GM21367 (cell line): ENCODE measurements around the gene ARHGEF2.

ENCODE experiments used
- ATAC-seq: cut with Tn5 transposase; IDR thresholded peaks from one replicate; pipeline ENCODE4 v1.9.1; 2021; ENCODE audit not compliant: unreplicated experiment

ARHGEF2 gene

GRCh38 chr1:155973723-155974122, 4.6 kb downstream of the ARHGEF2 start:
- ATAC-seq: no peak

GRCh38 chr1:155971910-155972809, 6.2 kb downstream of the ARHGEF2 start:
- ATAC-seq: no peak

DNA sequence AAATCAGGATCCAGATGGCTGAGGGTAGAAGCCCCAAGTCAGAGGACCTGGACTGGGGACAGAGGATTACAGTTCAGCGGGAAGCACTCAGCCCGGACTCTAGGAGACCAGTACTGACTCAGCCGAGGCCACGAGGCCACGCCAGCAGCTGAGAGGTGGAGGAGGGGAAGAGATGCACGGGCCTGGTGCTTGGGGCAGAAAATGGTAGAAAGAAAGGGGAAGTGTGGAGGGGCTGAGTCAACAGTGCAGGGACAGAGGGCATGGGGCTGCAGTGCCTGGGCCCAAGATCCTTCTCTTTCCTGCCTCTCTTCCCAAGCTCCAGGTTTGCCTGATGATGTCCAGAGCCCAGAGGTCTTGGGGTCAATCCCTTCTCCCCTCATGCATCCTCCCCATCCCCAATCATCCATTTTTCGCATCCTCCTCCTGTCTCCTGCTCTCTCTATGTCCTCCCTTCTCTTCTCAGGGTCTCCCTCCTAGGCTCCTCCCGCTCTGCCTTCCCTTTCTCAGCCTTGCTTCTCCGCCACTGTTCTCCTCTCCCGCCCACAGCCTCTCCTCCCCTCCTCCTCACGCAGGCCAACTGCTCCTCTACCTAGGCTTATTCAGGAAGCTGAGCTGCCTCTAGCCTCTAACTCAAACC, 7.7 kb downstream of the ARHGEF2 start:
- ATAC-seq: no peak

- ATAC-seq: no peak
Observed at GRCh38 chr1:155969377-155969791, 9.0 kb downstream of the ARHGEF2 start.

GRCh38 chr1:155968670-155969069, 9.7 kb downstream of the ARHGEF2 start:
- no peak for ATAC-seq

- no peak for ATAC-seq
Observed at GRCh38 chr1:155968051-155968400, 10.3 kb downstream of the ARHGEF2 start.

DNA sequence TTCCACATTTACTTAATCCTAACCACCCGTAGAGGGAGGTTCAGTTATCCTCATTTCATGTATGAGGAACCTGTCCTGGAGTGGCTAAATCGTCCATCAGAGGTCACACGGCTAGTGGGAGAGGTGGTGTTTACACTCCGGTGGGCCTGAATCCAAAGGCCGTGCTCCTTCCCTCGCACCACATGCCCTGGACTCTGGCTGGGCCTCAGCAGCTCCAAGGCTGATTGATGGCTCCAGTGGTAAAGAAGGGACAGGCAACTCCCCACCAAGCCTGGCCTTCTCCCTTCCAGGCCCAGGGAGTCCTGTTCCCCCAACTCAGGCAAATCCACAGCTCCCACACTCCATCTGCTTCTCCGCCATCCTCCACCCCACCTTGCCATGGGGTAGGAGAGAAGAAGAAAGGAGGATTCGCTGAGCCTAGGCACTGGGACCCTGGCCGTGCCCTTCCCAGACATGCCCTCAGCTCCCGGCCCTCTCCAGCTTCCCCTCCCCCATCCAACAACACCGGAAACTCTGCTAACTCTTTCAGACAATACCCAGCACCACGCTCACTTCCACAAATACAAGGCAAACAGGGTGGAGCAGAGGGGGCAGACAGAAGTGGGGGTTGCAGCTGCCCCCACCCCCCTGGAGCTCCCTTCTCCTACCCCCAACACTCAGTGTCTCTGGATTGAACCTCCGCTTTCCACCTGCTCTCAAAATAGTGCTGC, 10.9 kb downstream of the ARHGEF2 start:
- ATAC-seq: no peak

DNA sequence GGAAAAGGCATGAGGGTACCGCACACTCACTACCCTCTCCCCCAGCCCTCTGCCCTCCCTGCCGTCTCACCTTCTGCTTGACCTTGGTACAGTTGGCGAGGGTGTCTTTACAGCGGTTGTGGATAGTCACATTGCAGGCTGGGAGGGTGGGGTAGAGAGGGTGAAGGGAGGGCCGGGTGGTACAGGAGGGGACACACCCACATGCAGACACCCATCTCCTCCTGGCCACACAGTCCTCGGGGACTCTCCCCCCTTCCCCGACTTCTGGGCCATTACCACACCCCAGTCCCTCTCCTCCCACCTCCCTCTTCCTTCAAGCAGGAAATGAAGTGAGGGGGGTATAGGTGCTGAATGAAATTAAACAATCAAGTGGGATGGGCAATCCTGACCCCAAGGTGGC, 11.6 kb downstream of the ARHGEF2 start:
- no peak for ATAC-seq

DNA sequence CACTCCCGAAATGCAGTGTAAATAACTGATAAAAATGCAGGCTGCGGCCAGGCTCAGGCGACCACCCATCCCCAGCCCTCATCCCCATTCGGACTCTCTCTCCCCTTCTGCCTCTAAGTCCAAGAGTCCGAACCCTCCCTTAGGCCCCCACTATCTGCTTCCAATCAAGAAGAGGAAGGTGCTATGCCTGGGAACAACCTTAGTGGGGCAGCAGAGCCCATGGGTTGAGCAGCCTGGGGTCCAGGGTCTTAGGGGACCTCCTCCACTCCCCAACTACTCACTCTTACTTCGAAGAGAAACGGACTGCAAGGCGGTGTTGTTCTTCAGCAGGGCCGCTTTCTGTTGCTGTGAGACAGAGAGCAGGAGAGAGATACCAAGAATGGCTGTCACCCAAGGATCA, 12.2 kb downstream of the ARHGEF2 start:
- ATAC-seq: no peak

- ATAC-seq: no peak
Observed at GRCh38 chr1:155964193-155964592, 14.2 kb downstream of the ARHGEF2 start.

GRCh38 chr1:155962599-155963211, 15.6 kb downstream of the ARHGEF2 start:
- no peak for ATAC-seq

DNA sequence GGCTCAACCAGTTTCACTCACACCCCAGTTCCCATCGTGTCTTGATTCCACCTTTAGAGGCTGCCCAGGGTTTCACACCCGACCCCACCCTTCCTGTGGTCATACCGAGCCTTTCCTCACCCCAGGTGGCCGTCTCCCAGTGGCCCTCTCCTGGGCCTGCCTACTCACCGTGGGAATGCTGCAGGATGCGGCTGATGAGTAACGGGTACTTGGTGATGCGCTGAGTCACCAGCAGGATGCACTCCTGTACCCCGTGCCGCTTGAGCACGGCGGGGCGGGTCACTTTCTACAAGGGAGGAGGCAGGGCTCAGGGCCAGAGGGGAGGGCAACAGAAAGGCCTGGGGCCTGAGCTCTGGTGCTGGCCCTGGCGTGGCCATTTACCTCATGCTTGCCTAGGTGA, 16.4 kb downstream of the ARHGEF2 start:
- ATAC-seq: no peak

GRCh38 chr1:155960081-155960745, 18.1 kb downstream of the ARHGEF2 start:
- no peak for ATAC-seq

DNA sequence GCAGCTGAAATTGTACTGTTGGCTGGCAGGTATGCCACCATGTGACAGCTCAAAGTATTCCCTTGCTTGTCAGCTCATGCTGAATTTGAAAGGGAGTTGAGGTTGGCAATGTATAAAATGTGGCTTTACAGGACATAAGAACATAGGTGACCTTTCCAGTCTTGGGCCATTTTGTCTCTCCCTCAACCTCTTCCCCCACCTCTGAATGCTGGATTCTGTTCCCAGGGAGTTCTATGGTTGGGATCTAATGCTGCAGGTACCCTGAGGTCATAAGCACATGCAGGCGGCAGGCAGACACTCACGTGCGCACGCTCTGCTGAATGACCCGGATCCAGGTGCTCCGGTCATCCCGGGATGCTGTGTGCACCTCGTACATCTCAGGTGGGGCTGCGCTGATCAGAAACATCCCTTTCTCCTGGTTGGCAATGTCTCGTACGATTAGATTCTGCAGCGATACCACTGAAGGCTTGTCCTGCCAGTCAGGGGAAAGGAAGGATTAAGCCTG, 20.9 kb downstream of the ARHGEF2 start:
- ATAC-seq: no peak

DNA sequence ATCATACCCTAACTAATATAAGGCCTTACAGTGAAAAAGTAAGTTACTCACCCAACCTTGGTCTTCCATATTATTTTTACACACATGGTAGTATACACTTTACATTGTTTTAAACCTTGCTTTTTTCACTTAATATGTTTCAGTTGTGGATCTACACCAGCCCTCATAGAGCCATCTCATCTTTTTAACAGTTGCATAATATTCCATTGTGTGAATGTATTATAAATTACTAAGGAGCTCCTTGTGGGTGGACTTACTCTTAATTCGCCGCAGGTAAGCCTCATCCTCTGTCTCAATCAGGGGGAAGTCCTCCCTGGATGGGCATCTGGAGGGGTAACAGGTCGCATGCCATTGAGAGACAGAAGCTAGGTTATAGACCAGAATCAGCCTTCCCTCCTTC, 23.7 kb downstream of the ARHGEF2 start:
- ATAC-seq: no peak

GRCh38 chr1:155952505-155952890, 25.8 kb downstream of the ARHGEF2 start:
- no peak for ATAC-seq

GRCh38 chr1:155951753-155952504, 26.4 kb downstream of the ARHGEF2 start:
- ATAC-seq: no peak

GRCh38 chr1:155950829-155951228, 27.5 kb downstream of the ARHGEF2 start:
- no peak for ATAC-seq

GRCh38 chr1:155947741-155948140, 30.6 kb downstream of the ARHGEF2 start:
- ATAC-seq: no peak

DNA sequence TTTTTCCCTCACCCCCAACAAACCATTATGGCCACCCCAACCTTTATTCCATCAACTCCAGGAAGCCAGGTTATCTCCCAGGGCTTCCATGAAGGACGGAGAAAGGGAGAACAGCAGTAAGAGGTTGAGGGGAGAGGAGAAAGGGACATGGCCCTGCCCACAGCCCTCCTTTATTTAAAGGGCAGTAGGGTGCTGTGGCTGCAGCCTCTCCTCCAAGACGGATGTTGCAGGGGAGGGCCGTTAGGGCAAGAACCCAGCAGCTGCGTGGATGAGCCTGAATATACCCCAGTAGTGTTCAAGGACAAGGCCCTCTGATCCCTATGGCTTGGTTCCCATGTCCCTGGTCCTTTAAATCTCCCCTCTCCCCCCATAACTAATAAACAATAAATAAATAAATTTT, 31.1 kb downstream of the ARHGEF2 start:
- no peak for ATAC-seq
